OCI-LY3 (cell line): ENCODE measurements around the gene PYGM.

Experiments
- CTCF ChIP-seq: fragments of 200-600, 300-600 bp; sonication (generic); IDR thresholded peaks from 2 replicates; pipeline ENCODE4 v1.5.1; 2014; ENCODE audit warnings: antibody characterized with exemption, low read length, low read depth
- EZH2phosphoT487 ChIP-seq: fragments of 200-600 bp; shearing (Covaris generic); IDR thresholded peaks from 2 replicates; pipeline ENCODE4 v1.6.1; 2018; ENCODE audit warnings: antibody characterized with exemption, mixed run types, low read depth

DNA sequence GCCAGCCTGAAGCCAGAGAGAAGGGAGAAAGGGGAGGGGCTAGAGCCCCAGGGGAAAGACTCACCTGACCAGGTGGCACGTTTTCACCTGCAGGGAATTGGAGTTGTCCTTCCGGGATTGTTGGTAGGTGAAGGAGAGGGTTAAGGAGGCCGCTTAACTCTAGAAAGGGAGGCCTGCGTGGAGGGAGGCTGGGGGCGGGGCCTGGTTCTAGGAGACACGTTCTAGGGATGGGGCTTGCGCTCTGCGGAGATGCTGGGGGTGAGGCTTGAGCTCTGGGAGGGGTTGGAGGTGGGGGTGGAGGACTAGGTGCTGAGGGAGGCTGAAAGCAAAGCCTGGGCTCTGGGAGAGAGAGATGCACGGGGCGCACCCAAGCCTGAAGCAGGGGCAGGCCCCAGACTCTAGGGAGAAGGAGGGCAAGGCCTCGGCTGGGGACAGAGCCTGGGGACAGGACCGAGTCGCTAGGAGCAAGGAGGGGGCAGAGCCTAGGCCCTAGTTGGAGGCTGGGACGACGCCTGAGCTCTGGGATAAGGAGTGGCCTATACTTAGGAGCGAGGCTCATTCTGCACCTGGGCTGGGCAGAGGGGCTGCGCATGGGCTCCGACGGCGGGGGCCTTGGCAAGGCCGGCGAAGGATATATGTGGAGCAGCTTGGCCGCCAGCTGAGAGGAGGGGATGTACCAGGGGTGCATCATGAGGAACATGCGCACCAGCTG is 18.2 kb downstream of the PYGM start:
- no peak for TF ChIP-seq EZH2phosphoT487
- no peak for TF ChIP-seq CTCF
